SKM-1 (cell line): ENCODE results near the gene DBH.
A peak's percentile ranks its signal among the peaks of the same experiment; 100 is the strongest.

Source experiments
- DNase-seq: peaks from one replicate; lab custom pipeline; 2025; ENCODE audit not compliant: unreplicated experiment; lab: John Stamatoyannopoulos, UW

The DBH gene

GRCh38 chr9:133696071-133696472, 59.9 kb downstream of the DBH start:
- DNase-seq, result no peak

GRCh38 chr9:133699546-133699945, 63.4 kb downstream of the DBH start:
- no peak for DNase-seq

GRCh38 chr9:133700819-133701320, 64.7 kb downstream of the DBH start:
- DNase-seq, result no peak

DNA sequence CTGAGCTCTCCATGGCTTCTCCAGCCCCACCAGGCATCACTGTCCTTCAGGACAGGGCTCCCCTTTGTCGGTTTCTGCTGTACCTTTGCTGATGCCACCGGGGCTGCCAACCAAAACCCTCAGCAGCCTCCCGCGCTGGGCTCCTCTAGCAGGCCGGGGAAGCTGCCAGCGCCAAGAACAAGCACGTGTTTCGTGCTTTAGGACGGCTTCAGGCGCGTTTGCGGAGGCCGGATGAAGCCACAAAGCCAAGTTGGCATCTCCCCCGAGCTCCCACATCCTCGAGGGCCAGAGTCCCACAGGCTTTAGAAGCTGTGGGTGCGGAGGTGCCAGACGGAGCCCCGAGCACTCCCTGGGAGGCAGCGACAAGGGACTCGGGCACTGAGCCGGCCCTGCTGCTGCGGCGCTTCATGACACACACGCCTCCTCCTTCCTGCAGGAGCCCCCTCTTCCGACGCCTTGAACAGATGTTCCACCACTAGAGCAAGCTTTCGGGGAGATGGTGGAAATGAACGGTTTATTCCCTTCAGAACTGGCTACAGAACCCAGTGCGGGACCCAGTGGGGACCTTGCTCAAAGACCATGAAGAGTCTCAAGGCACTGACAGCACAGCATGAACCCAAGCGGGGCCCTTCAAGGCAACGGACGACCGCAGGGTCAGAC, 65.3 kb downstream of the DBH start:
- DNase-seq, result no peak

DNA sequence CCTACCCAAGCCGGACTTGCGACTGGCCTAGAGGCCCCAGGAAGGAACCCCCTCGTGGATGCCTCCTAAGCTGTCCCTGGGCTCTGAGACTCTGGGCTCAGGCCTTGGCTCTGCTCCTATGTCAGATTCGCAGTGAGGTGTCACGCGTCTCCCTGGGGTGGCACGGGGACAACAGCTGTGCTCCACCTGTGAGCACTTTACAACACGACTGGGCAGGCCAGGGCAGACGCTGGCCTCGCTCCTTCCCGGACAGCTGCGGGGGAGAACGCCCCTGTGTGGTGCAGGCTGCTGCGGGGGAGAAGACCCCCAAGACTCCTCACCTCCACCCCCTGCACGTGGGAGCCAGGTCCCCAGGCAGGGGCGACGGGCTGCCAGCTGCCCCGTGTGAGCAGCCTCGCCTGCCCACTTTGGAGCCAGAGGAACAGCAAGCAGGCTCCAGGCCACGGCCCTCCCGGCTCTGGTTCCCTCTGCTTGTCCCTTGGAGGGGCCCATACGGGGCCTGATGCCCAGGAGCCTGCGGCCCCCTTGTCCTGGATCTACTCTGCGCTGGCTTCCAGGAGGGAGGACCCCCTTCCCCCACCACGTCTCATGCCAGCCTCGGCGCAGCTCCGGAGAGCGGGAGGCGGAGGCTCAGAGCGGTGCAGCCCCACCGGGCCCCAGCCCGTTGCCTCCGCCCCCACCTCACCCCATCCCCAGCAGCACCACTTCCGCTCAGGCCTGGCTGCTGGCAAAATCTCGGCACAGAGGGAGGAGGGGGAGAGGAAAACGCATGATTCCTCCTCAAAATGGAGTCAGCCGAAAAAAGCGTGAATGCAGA, 66.0 kb downstream of the DBH start:
- DNase-seq, result peak; percentile 25

DNA sequence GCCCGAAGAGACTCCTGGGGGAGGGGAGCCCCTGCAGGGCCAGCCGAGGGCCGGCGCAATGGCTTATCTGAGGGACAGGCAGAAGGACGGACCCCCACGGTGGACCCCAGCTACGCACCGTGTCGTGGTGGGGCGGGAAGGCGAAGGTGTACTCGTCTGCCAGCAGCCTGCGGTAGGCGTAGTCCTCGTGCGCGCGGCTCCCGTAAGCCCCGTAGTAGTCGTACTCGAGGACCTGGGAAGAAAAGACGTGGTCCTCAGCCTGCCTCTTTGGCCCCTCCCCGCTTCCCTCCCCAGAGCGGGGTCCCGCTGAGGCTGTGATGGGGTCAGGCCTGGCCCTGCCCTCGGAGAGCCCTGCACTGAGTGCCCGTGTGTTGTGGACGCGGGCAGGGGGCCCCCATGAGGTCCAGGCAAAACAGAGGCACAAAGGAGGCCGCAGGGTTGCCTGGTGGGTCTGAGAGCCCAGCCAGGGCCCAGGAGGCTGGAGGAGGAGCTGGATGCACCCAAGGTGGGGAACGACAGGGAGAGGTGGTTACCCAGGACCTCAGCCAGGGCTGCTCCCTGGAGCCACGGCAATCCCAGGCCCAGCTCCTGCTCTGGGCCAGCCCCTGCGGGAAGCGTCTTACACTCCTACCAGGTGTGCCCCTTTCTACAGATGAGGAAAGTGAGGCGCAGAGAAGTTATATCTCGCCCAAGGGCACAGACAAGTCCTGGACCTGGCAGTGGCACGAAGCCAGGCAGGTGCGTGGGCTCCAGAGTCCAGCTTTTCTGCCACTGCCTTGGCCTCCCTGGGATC, 66.8 kb downstream of the DBH start:
- no peak for DNase-seq

GRCh38 chr9:133703591-133704399, 67.6 kb downstream of the DBH start:
- no peak for DNase-seq

- DNase-seq, result no peak
Measured at GRCh38 chr9:133704711-133705181, 68.6 kb downstream of the DBH start.

DNA sequence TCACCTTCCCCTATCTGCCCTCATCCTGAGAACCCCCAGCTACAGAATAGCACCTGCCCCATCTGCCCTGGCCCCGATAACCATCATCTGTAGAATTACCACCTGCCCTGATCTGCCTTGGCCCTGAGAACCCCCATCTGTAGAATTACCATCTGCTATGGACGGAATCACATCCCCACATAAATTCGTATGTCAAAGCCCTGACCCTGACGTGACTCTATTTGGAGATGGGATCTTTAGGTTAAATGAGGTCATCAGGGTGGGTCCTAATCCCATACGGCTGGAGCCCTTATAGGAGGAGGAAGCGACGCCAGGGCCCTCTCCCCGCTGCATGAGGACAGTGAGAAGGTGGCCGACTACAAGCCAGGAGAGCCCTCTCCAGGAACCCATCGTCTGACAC, 69.4 kb downstream of the DBH start:
- no peak for DNase-seq

GRCh38 chr9:133706307-133707050, 70.3 kb downstream of the DBH start:
- no peak for DNase-seq

GRCh38 chr9:133707065-133707762, 71.1 kb downstream of the DBH start:
- peak; percentile 73 for DNase-seq

DNA sequence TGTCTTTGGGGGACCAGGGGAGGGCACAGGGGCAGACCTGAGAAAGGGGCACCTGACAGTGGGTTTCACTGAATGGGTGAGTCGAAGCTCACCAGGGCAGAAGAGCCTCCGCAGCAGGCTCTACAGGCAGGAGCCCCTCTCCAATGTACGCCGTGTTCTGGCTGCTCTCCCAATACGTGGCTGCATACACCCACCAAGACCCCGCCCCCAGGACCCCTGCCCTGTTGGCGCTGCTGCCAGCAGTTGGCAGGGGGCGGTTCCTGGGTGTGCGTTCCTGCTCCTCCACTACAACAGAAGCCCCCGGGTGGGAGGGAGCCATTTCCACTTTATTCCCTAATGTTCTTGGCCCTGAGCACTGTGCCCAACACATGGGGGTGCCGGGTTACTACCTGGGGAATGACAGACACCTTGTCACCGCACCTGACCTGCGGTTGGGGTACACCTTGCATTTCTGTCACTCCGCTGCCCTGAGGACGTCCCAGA, 71.6 kb downstream of the DBH start:
- DNase-seq, result no peak

DNA sequence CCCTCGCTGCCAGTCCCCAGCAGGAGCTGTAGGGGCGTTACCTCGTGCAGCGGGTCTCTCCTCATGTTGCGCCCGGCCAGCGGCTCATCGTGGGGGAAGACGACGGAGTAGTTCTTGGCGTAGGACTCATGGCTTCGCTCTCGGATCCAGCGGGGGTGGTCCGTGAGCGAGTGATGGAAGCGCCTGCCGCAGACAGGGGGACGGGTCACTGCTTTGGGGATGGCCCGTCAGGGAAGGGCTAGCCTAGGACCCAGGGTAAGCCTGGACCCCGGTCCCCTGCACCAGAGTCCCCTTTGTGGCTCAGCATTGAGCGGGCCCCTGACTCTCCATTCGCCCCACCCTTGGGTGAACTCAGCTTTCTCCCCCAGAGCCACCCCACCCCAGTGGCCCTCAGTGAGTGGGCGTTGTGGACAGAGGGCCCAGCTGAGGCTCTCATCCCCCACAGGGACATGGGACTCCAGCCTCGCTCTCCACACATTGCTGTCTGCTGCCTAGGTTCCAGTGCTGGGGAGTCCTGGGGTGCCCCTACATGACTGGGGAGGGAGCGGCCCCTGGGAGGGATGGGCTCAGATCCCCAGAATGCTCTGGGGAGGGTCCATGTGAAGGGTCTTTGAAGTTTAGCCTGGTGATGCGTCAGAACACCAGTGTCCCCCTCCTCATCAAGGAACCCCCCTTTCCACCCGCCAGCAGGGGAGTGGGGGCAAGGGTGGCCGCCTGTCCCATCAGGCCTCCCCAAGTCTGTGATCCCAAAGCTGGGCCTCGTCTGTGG, 72.3 kb downstream of the DBH start:
- DNase-seq, result no peak
